H1 (cell line): Measurements from ENCODE around the gene IFNA7. TPM values are rescaled to one million over a fixed set of nuclear protein-coding genes. Genes with fewer than 3 reads are reported as not detected.

Experiments
- polyA plus RNA-seq, 7 experiments: library from polyadenylated mRNA; depleted of rRNA in 3 of 7; stranded (reverse) in 5 of 7; unstranded in 2 of 7; fragments of >200 nt in 5 of 7; fragments of 200-250 nt in 2 of 7; gene quantifications; 1 replicate in 5 of 7; 2 replicates in 1 of 7; 4 replicates in 1 of 7; pipeline versions ENCODE4 v1.2.1 to v1.2.3, GENCODE V29; 2011 to 2013; ENCODE audit warnings: missing spikeins in 2 of 7, mixed read lengths in 2 of 7
- small RNA-seq: library from polyadenylated mRNA; stranded (forward); fragments of <200 nt; extraction: miRNeasy Mini kit (QIAGEN cat#:217004); gene quantifications from one replicate; pipeline ENCODE3, GENCODE V24; 2013; ENCODE audit not compliant: insufficient read depth
- total RNA-seq: library from RNA; stranded (reverse); fragmentation: NEBNext Ultra II Directional; extraction: Animal tissue kit (Norgen Biotek cat#: 25700); gene quantifications from 2 replicates; pipeline ENCODE4 v1.2.1, GENCODE V29; 2021

Gene IFNA7
- total and polyA plus RNA-seq, 2 of the 8 experiments (the other 6 are each of a cell fraction or from before 2014, with no cell fraction given): not detected

Small RNAs within 50 kb of the gene (small RNA-seq; reads per million reads assigned to genes)
- gene RF00019: not detected

Other genes starting within 250 kb of the IFNA7 start
- gene HACD4, start 170.6 kb downstream of the IFNA7 start, total RNA-seq: 0.61 and 0.86 TPM in 2 replicates
- gene HACD4, start 170.6 kb downstream of the IFNA7 start, polyA plus RNA-seq (2011; rRNA removed): 0.46 and 0.65 TPM in 2 replicates
- gene IFNB1, start 124.3 kb downstream of the IFNA7 start, total RNA-seq: not detected in 2 replicates
- not detected in 2 replicates for gene IFNB1, start 124.3 kb downstream of the IFNA7 start, polyA plus RNA-seq (2011; rRNA removed)
- gene IFNW1, start 60.4 kb downstream of the IFNA7 start, total RNA-seq: not detected in 2 replicates
- not detected in 2 replicates for gene IFNW1, start 60.4 kb downstream of the IFNA7 start, polyA plus RNA-seq (2011; rRNA removed)
- gene IFNA21, start 35.5 kb downstream of the IFNA7 start, total RNA-seq: not detected in 2 replicates
- gene IFNA21, start 35.5 kb downstream of the IFNA7 start, polyA plus RNA-seq (2011; rRNA removed): not detected in 2 replicates
- not detected in 2 replicates for gene IFNA4, start 14.6 kb downstream of the IFNA7 start, total RNA-seq
- gene IFNA4, start 14.6 kb downstream of the IFNA7 start, polyA plus RNA-seq (2011; rRNA removed): not detected in 2 replicates
- not detected in 2 replicates for gene IFNA10, start 4.9 kb upstream of the IFNA7 start, total RNA-seq
- not detected in 2 replicates for gene IFNA10, start 4.9 kb upstream of the IFNA7 start, polyA plus RNA-seq (2011; rRNA removed)
- not detected in 2 replicates for gene IFNA16, start 15.1 kb upstream of the IFNA7 start, total RNA-seq
- not detected in 2 replicates for gene IFNA16, start 15.1 kb upstream of the IFNA7 start, polyA plus RNA-seq (2011; rRNA removed)
- gene IFNA17, start 26.0 kb upstream of the IFNA7 start, total RNA-seq: not detected in 2 replicates
- not detected in 2 replicates for gene IFNA17, start 26.0 kb upstream of the IFNA7 start, polyA plus RNA-seq (2011; rRNA removed)
- gene IFNA14, start 37.8 kb upstream of the IFNA7 start, total RNA-seq: not detected in 2 replicates
- not detected in 2 replicates for gene IFNA14, start 37.8 kb upstream of the IFNA7 start, polyA plus RNA-seq (2011; rRNA removed)
- not detected in 2 replicates for gene IFNA5, start 103.1 kb upstream of the IFNA7 start, total RNA-seq
- not detected in 2 replicates for gene IFNA5, start 103.1 kb upstream of the IFNA7 start, polyA plus RNA-seq (2011; rRNA removed)
- 14.7 and 15.7 TPM in 2 replicates for gene KLHL9, start 133.2 kb upstream of the IFNA7 start, total RNA-seq
- 4.2 and 4.9 TPM in 2 replicates for gene KLHL9, start 133.2 kb upstream of the IFNA7 start, polyA plus RNA-seq (2011; rRNA removed)
- gene IFNA6, start 148.7 kb upstream of the IFNA7 start, total RNA-seq: not detected in 2 replicates
- gene IFNA6, start 148.7 kb upstream of the IFNA7 start, polyA plus RNA-seq (2011; rRNA removed): not detected in 2 replicates
- gene IFNA13, start 165.9 kb upstream of the IFNA7 start, total RNA-seq: not detected in 2 replicates
- not detected in 2 replicates for gene IFNA13, start 165.9 kb upstream of the IFNA7 start, polyA plus RNA-seq (2011; rRNA removed)
- gene IFNA2, start 183.2 kb upstream of the IFNA7 start, total RNA-seq: not detected in 2 replicates
- gene IFNA2, start 183.2 kb upstream of the IFNA7 start, polyA plus RNA-seq (2011; rRNA removed): not detected in 2 replicates
- gene IFNA8, start 206.9 kb upstream of the IFNA7 start, total RNA-seq: not detected in 2 replicates
- gene IFNA8, start 206.9 kb upstream of the IFNA7 start, polyA plus RNA-seq (2011; rRNA removed): not detected in 2 replicates
- not detected in 2 replicates for gene IFNA1, start 238.2 kb upstream of the IFNA7 start, total RNA-seq
- not detected in 2 replicates for gene IFNA1, start 238.2 kb upstream of the IFNA7 start, polyA plus RNA-seq (2011; rRNA removed)